GM18526 (cell line): ENCODE results near the gene PAXX.

ENCODE experiments used
- POLR2A ChIP-seq: IDR thresholded peaks from 3 replicates; pipeline ENCODE4 v1.6.1; 2011; ENCODE audit not compliant: insufficient read length; ENCODE audit errors: extremely low read depth

Gene PAXX

DNA sequence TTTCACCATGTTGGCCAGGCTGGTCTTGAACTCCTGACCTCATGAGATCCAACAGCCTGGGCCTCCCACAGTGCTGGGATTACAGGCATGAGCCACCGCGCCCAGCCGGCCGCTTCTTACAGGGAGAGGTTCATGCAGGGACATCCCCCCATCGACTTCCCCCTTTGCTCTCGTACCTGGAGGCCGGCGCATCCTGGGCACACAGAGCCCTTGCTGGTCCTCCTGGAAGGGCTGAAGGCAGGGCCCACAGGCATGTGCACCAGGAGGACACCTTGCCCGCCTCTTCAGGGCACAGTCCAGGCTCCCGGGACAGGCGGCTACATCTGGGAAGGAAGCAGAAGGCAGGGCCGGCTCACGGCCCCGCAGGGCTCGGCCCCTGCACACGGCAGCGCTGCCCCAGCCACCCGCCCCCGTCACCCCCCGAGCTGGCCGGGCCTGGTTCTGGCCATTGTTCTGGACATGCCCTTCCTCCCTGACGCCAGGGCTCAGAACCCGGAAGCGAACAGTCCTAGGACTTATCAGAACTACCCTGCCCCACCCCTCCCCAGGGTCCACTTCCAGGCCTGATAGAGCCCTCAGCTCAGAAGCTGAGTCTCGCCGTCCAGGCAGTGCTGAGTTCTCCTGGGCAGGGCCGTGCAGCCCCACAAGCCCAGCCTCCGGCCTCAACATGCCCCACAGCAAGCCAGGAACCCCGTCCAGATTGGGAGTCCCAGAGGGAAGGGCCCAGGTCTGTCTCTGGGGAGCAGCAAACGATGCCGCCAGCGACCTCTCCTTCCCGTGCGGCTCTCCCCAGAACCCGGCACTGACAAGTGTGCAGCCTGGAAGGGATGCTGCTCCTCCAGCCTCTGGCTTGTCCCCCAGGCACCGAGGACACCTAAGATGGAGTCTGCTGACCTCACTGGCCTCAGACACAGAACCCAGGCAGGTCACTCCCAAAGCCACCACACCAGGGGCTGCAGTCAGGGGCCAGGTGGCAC is 50.8 kb downstream of the PAXX start:
- TF ChIP-seq POLR2A = no peak
